ENCODE results near the gene TBL1X.

TBL1X gene

DNA sequence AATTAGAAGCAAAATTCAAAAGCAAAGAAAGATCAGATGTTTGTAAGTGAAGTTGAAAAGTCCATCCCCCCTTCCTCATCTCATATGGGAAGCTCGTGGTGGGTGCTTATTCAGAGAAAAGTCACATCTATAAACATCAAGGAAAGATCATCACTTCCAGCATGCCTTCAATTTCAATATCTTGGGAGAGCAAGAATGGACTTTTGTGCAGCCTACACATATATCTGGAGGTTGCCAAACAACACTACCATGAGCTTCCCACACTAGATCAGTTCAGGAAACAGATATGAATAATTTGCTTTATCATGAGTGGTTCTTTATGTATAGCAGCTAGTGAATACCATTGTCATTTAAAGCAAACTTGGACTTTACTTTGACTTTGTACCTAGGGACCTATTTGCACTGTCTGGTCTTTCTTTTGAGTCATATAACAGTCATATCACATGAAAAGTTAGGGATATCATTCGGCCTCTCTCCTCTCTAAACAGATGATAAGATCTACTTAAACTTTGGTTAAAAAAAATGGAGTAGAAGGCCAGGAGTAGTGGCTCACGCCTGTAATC is 5.6 kb upstream of the TBL1X start:
- Histone ChIP-seq H3K4me3 (ENCODE audit: low read length) (no peak overlapping the region), H3K4me2 (ENCODE audit: low read length) (no peak overlapping the region), H3K27ac (ENCODE audit: low read length) (no peak overlapping the region), H3K9me3 (ENCODE audit: insufficient read depth, low read length) (no peaks in the 10 kb centered on the region), H2AFZ (ENCODE audit: low read depth, low read length) (no peak overlapping the region), H3K36me3 (replicated peaks; ENCODE audit: low read depth, low read length) (no peaks in the 10 kb centered on the region), H3K4me1 (ENCODE audit: low read length) (peaks cover 22% of the 10 kb centered on the region), H3K79me2 (ENCODE audit: low read length) (no peaks in the 10 kb centered on the region), H3K9ac (ENCODE audit: low read length) (no peak overlapping the region), H3K27me3 (ENCODE audit: low read depth, low read length) (no peaks in the 10 kb centered on the region), H4K20me1 (ENCODE audit: insufficient read depth, low read length) (no peaks in the 10 kb centered on the region)
- TF ChIP-seq EZH2phosphoT487 (IDR thresholded peaks at IDR 0.05; ENCODE audit: low read depth), result no peak
- TF ChIP-seq, protein P1, sequence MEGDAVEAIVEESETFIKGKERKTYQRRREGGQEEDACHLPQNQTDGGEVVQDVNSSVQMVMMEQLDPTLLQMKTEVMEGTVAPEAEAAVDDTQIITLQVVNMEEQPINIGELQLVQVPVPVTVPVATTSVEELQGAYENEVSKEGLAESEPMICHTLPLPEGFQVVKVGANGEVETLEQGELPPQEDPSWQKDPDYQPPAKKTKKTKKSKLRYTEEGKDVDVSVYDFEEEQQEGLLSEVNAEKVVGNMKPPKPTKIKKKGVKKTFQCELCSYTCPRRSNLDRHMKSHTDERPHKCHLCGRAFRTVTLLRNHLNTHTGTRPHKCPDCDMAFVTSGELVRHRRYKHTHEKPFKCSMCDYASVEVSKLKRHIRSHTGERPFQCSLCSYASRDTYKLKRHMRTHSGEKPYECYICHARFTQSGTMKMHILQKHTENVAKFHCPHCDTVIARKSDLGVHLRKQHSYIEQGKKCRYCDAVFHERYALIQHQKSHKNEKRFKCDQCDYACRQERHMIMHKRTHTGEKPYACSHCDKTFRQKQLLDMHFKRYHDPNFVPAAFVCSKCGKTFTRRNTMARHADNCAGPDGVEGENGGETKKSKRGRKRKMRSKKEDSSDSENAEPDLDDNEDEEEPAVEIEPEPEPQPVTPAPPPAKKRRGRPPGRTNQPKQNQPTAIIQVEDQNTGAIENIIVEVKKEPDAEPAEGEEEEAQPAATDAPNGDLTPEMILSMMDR (IDR thresholded peaks at IDR 0.05; ENCODE audit: low read depth, low read length), result no peak

DNA sequence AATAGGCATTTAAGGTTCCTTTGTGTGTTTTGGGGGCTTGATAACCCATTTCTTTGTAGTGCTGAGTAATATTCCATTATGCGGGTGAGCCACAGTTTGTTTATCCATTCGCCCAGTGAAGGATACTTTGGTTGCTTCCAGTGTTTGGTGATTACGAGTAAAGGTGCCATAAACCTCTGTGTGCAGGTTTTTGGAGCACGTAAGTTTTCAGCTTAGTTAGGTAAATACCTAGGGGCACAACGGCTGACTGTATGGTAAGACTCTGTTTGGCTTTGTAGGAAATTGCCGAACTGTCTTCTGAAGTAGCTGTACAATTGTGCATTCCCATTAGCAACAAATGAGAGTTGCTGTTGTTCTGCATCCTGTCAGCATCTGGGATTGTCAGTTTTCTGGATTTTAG is 3.8 kb upstream of the TBL1X start:
- no peak overlapping the region for H3K27ac ChIP-seq (ENCODE audit: low read length)
- H3K36me3 ChIP-seq (replicated peaks; ENCODE audit: low read depth, low read length), result no peaks in the 10 kb centered on the region
- H3K4me2 ChIP-seq (ENCODE audit: low read length), result no peak overlapping the region
- no peaks in the 10 kb centered on the region for H3K27me3 ChIP-seq (ENCODE audit: low read depth, low read length)
- no peak overlapping the region for H2AFZ ChIP-seq (ENCODE audit: low read depth, low read length)
- H3K9me3 ChIP-seq (ENCODE audit: insufficient read depth, low read length), result no peaks in the 10 kb centered on the region
- H3K4me3 ChIP-seq (ENCODE audit: low read length), result no peak overlapping the region
- TF ChIP-seq, protein P1 (IDR thresholded peaks at IDR 0.05; ENCODE audit: low read depth, low read length), result no peak
- TF ChIP-seq EZH2phosphoT487 (IDR thresholded peaks at IDR 0.05; ENCODE audit: low read depth), result no peak
- peaks cover 6% of the 10 kb centered on the region; the same call in 1 of the 2 replicates for H3K79me2 ChIP-seq (ENCODE audit: low read length)
- no peaks in the 10 kb centered on the region; the same call in 1 of the 2 replicates for H4K20me1 ChIP-seq (ENCODE audit: insufficient read depth, low read length)
- H3K9ac ChIP-seq (ENCODE audit: low read length), result no peak overlapping the region
- peaks cover 25% of the 10 kb centered on the region for H3K4me1 ChIP-seq (ENCODE audit: low read length)

DNA sequence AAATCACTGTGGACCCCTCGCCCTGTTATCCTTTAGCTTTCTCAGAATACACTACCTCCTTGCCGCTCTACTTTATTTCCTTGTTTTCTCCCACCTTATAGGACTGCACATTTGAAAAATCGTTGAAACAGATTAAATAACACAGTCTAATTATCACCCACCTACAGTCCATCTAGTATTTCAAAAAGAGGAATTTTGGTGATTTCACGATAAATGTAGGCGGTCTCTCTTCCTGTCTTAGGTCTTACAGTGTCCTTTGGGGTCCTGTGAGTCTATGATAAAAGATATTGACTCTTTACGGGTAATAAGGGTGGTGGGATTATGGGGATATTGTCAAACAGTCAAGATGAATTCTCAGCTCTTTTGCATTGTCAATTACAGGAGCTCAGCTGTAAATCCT is 2.4 kb upstream of the TBL1X start:
- peak overlapping the region; percentile 35; the same call in 1 of the 2 replicates for H2AFZ ChIP-seq (ENCODE audit: low read depth, low read length)
- H3K9ac ChIP-seq (ENCODE audit: low read length), result peak overlapping the region; percentile 27; the same call in 1 of the 2 replicates
- peak overlapping the region; percentile 48 for H3K4me3 ChIP-seq (ENCODE audit: low read length)
- no peak overlapping the region for H3K27ac ChIP-seq (ENCODE audit: low read length)
- no peaks in the 10 kb centered on the region for H3K9me3 ChIP-seq (ENCODE audit: insufficient read depth, low read length)
- peaks cover 31% of the 10 kb centered on the region for H3K4me1 ChIP-seq (ENCODE audit: low read length)
- peaks cover 13% of the 10 kb centered on the region; the same call in 1 of the 2 replicates for H4K20me1 ChIP-seq (ENCODE audit: insufficient read depth, low read length)
- H3K36me3 ChIP-seq (replicated peaks; ENCODE audit: low read depth, low read length), result peaks cover 6% of the 10 kb centered on the region
- peak overlapping the region; percentile 87 for H3K4me2 ChIP-seq (ENCODE audit: low read length)
- peaks cover 20% of the 10 kb centered on the region for H3K79me2 ChIP-seq (ENCODE audit: low read length)
- H3K27me3 ChIP-seq (ENCODE audit: low read depth, low read length), result no peaks in the 10 kb centered on the region
- no peak for TF ChIP-seq EZH2phosphoT487 (IDR thresholded peaks at IDR 0.05; ENCODE audit: low read depth)
- TF ChIP-seq, protein P1 (IDR thresholded peaks at IDR 0.05; ENCODE audit: low read depth, low read length), result no peak

DNA sequence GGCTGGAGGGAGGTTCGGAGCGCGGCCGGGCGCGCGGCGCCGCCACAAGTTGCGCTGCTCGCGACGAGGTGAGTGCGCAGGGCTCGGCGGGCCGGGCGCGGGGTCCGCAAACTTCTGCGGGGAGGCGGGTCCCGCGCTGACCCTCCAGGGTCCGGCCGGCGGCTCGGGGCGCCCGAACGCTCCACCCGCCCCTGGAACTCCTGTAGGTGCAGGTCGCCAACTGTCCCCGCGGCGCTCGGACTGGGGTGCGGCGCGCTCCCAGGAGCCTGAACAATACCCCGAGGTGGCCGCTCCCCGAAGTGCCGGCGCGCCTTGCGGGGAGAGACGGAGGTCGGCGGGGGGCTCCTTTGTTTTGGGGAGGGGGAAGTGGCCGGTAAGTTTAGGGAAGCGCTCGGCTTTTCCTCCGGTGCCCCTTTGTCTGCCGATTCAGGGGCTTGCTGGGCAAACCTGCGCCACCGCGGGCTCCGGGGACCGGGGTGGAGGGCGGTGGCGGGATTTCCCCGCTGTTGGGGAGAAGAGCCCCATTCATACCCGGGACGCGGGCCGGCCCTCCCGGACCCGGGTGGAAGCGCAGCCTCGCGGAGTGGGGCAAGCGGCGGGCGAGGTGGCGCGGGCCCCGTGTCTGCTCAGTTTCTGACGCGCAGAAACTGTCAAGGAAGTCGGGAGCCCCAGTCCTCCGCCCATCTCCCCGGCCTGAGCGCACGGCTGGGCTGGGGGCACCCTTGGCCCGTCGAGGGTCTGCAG is 694 bp downstream of the TBL1X start:
- peaks cover 31% of the 10 kb centered on the region for H3K4me1 ChIP-seq (ENCODE audit: low read length)
- no peaks in the 10 kb centered on the region for H3K9me3 ChIP-seq (ENCODE audit: insufficient read depth, low read length)
- H3K27me3 ChIP-seq (ENCODE audit: low read depth, low read length), result no peaks in the 10 kb centered on the region
- TF ChIP-seq EZH2phosphoT487 (IDR thresholded peaks at IDR 0.05; ENCODE audit: low read depth), result no peak
- TF ChIP-seq, protein P1 (IDR thresholded peaks at IDR 0.05; ENCODE audit: low read depth, low read length), result no peak
- peak overlapping the region; percentile 32; the same call in 1 of the 2 replicates for H3K27ac ChIP-seq (ENCODE audit: low read length)
- H3K9ac ChIP-seq (ENCODE audit: low read length), result peak overlapping the region; percentile 74
- peaks cover 37% of the 10 kb centered on the region for H3K79me2 ChIP-seq (ENCODE audit: low read length)
- H4K20me1 ChIP-seq (ENCODE audit: insufficient read depth, low read length), result peaks cover 24% of the 10 kb centered on the region; the same call in 1 of the 2 replicates
- H3K36me3 ChIP-seq (replicated peaks; ENCODE audit: low read depth, low read length), result peaks cover 10% of the 10 kb centered on the region
- H2AFZ ChIP-seq (ENCODE audit: low read depth, low read length), result no peak overlapping the region
- peak overlapping the region; percentile 90 for H3K4me2 ChIP-seq (ENCODE audit: low read length)
- peak overlapping the region; percentile 93 for H3K4me3 ChIP-seq (ENCODE audit: low read length)
